Activated T-cell treated with anti-CD3 and anti-CD28 coated beads, Interleukin-2, amount 50 U/mL, for 4 hours (primary cell): ENCODE results near the gene SLC22A14. TPM values are rescaled to one million over a fixed set of nuclear protein-coding genes. Genes with fewer than 3 reads are reported as not detected.

Experiments used
- ATAC-seq, 2 donors: fragments of 200-7000 bp; cut with Tn5 transposase; one replicate each; pipeline ENCODE4 v1.10.0; 2021
- DNase-seq: peaks from one replicate; pipeline ENCODE4 v3.0.0-alpha.2; 2020
- H3K27me3 Mint-ChIP-seq: one replicate; pipeline ENCODE4 v1.8.0; 2021; ENCODE audit warnings: low read depth, mixed read lengths
- H3K36me3 Mint-ChIP-seq: one replicate; pipeline ENCODE4 v1.8.0; 2022; ENCODE audit warnings: mixed read lengths; ENCODE audit not compliant: insufficient read depth
- H3K4me1 Mint-ChIP-seq: one replicate; pipeline ENCODE4 v1.8.0; 2021; ENCODE audit warnings: low read depth, mixed read lengths
- H3K4me3 Mint-ChIP-seq: one replicate; pipeline ENCODE4 v1.8.0; 2021; ENCODE audit warnings: mild to moderate bottlenecking, moderate library complexity, mixed read lengths
- H3K9me3 Mint-ChIP-seq: one replicate; pipeline ENCODE4 v1.8.0; 2021; ENCODE audit warnings: mixed read lengths
- total RNA-seq, 3 donors: library from RNA; stranded (reverse); gene quantifications; one replicate each; pipeline ENCODE4 v1.2.1, GENCODE V29; 2021

Gene SLC22A14
- total RNA-seq, 3 donors from 2014 or later: not detected

DNA sequence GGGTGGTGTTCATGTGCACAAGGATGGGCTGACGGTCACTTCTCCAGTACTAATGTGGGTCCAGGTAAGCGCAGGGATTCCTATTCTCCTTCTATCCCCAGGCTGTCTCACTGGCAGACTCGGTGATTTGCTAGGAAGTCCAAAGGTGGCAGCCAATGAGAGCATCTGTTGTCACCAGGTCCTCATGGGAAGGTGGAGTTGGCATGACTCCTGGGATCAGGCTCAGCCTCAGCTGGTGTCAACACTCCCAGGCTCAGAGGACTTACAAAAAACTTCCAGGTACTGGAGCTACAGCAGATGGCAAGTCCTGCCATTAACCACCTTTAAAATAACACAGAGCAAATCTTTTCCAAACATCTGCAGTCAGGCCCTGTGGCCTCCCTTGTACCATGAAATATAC is 78.3 kb downstream of the SLC22A14 start:
- Mint-ChIP-seq H3K27me3 (no peaks in the 10 kb centered on the region), H3K4me1 (peaks cover 9% of the 10 kb centered on the region), H3K36me3 (no peaks in the 10 kb centered on the region), H3K4me3 (no peak overlapping the region), H3K9me3 (no peaks in the 10 kb centered on the region)
- no peak for DNase-seq
- no peak for ATAC-seq

DNA sequence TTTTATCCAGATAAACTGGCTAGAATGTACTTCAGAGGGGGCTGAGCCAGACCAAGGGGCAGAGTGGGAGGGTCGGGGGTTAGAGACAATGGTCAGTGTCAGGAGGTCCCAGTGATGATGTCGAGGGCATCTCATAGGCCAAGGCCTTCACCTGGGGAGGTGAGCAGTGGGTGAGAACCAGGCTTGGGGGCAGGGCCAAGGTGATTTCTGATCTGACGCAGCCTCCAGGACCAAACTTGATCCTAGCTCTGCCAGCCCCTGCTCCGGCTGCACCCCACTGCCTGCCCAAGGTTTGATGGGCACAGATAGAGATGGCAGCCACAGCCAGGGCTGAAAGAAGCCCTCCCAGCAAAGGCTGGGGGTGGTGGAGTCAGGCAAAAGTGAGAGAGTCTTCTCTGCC is 79.4 kb downstream of the SLC22A14 start:
- Mint-ChIP-seq H3K4me3 (no peak overlapping the region), H3K27me3 (no peaks in the 10 kb centered on the region)
- no peak for ATAC-seq

DNA sequence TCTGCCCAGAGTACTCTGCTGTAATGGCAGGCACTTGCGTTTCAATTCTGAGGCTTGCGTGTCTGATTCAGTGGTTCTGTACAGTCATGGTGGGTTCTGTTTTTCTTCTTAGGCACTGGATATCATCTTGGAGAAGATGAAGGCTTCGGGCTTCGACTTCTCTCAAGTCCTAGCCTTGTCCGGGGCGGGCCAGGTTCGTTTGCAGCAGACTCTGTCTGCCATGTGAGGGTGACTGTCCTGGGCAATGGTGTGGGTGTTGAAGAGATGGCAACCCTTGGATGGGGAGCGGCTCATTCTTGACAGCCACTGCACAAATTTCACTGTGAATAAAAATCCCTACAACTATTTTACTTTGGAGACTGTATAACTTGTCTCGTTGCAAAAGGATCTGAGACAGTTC is 80.7 kb downstream of the SLC22A14 start:
- DNase-seq: no peak
- H3K9me3 Mint-ChIP-seq: no peaks in the 10 kb centered on the region
- peaks cover 1% of the 10 kb centered on the region for H3K36me3 Mint-ChIP-seq

More for the DNA sequence above, 79.4 kb downstream of the SLC22A14 start:
- H3K4me1 Mint-ChIP-seq: peaks cover 9% of the 10 kb centered on the region
- no peaks in the 10 kb centered on the region for H3K9me3 Mint-ChIP-seq
- no peak for DNase-seq
- no peaks in the 10 kb centered on the region for H3K36me3 Mint-ChIP-seq

DNA sequence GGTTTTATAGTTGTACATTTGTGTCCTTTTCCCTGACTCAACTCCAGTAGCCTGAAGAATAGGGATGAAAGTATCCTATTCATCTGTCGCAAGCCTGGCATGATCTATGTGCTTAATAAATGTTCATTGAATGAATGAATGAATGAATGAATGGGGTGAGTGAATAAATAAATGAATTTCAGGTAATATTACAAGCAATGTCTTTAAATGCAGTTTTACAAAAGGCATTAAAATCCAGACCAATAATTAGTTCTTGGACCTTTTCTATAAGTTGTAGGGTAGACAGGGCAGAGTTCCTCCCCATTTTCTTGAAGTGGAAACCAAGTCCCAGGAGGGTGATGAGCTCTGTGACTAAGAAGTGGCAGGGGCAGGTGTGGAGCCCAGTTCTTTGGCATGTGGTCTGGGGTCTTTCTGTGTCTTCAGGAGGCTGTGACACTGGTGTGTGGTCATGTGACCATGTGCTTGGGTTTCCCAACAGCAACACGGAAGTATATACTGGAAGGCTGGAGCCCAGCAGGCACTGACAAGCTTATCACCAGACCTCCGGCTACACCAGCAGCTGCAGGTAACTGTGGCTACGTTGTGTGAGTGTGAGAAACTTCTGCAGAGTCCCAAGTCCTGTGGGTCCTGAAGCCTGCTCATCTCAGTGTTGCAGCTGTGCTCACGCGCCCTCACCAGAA is 82.8 kb downstream of the SLC22A14 start:
- Mint-ChIP-seq H3K9me3 (peaks cover 5% of the 10 kb centered on the region), H3K27me3 (no peaks in the 10 kb centered on the region), H3K4me1 (peaks cover 9% of the 10 kb centered on the region), H3K36me3 (peaks cover 1% of the 10 kb centered on the region), H3K4me3 (no peak overlapping the region)
- no peak for DNase-seq
- no peak for ATAC-seq

More for the DNA sequence above, 80.7 kb downstream of the SLC22A14 start:
- H3K27me3 Mint-ChIP-seq: no peaks in the 10 kb centered on the region
- ATAC-seq: no peak
- no peak overlapping the region for H3K4me3 Mint-ChIP-seq
- H3K4me1 Mint-ChIP-seq: peaks cover 9% of the 10 kb centered on the region

DNA sequence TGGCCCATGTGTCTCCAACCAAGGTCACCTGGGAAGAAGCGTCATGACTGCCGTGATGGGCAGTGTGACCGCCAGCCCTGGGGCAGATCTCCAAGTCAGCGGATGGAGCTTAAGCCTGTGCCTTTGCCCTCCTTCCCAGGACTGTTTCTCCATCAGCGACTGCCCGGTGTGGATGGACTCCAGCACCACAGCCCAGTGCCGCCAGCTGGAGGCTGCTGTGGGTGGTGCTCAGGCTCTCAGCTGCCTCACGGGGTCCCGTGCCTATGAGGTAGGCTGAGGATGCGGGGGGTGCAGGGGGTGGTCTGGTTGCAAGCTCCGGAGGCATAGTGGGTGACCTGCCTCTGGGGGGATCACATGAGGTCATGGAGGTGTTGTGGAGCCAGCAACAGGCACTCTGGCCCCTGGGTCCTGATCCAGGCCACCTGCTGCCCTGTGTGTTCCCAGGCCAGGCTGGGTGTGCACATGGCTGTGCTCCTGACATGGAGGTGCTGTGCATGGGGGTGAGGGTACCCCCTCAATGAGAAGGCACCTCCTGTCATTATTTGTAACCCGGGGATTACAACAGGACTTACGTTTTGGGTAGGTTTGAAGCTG is 83.5 kb downstream of the SLC22A14 start:
- no peak for DNase-seq
- Mint-ChIP-seq H3K4me1 (peaks cover 9% of the 10 kb centered on the region), H3K9me3 (peaks cover 5% of the 10 kb centered on the region), H3K36me3 (peaks cover 1% of the 10 kb centered on the region), H3K27me3 (no peaks in the 10 kb centered on the region), H3K4me3 (no peak overlapping the region)
- ATAC-seq: no peak

DNA sequence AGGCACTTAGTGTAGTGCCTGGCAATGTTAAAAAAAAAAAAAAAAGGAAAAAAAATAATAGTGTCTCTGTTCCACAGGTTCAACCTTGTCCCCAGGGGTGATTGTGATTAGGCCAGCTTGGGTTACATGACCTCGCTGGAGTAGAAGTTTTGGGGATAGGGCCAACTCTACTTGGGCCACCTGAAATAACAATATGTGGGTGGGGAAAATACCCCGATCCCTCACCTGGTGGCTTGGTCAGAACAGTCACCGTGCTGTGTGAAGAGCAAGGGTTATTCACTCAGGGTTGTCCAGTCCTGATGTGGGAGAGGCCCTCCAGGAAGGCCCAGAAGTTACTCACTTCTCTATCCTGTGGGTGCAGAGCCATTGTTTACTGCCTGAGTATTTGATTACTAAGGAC is 84.0 kb downstream of the SLC22A14 start:
- peaks cover 9% of the 10 kb centered on the region for H3K4me1 Mint-ChIP-seq
- no peak overlapping the region for H3K4me3 Mint-ChIP-seq
- DNase-seq (no peak), ATAC-seq (no peak)
- H3K9me3 Mint-ChIP-seq: peaks cover 5% of the 10 kb centered on the region
- peaks cover 1% of the 10 kb centered on the region for H3K36me3 Mint-ChIP-seq
- H3K27me3 Mint-ChIP-seq: no peaks in the 10 kb centered on the region

DNA sequence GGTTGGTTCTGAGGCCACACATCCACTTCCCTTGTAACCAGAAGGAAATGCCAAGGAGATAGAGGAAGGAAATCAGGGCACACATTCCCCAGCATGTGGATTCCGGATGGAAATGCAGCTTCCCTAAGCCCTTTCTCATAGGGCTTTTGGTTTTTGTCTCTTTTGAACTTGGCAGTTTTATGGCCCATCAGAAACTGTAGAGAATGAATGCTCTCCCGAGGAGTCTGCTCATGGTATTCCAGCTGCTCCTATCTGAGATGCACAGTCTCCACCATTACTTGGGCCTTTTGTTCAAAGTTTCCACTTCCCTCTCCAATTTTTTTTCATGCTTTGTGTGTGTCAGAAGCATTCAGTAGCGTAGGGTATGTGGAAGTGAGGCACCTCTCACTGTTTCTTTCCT is 85.7 kb downstream of the SLC22A14 start:
- DNase-seq (no peak), ATAC-seq (no peak)
- Mint-ChIP-seq H3K4me1 (peaks cover 9% of the 10 kb centered on the region), H3K36me3 (peaks cover 1% of the 10 kb centered on the region), H3K9me3 (peaks cover 5% of the 10 kb centered on the region), H3K27me3 (no peaks in the 10 kb centered on the region), H3K4me3 (no peak overlapping the region)

Other genes with a start within 250 kb of the SLC22A14 start
- under 1 TPM; 0.05 to 0.16 (median 0.08) TPM for gene DLEC1, start 243.1 kb upstream of the SLC22A14 start, total RNA-seq
- 10 to 100 TPM; 49.6 to 62.0 (median 60.0) TPM for gene ACAA1, start 145.2 kb upstream of the SLC22A14 start, total RNA-seq
- gene MYD88, start 143.6 kb upstream of the SLC22A14 start, total RNA-seq: 10 to 100 TPM; 35.7 to 45.1 (median 37.7) TPM
- gene OXSR1, start 116.8 kb upstream of the SLC22A14 start, total RNA-seq: 10 to 100 TPM; 45.3 to 47.4 (median 45.5) TPM
- gene SLC22A13, start 16.5 kb upstream of the SLC22A14 start, total RNA-seq: under 1 TPM; 0.27 to 0.53 (median 0.29) TPM
- gene XYLB, start 64.5 kb downstream of the SLC22A14 start, total RNA-seq: 1 to 10 TPM; 4.2 to 6.4 (median 5.9) TPM
- 1 to 10 TPM; 4.5 to 5.5 (median 4.5) TPM for gene ACVR2B, start 171.6 kb downstream of the SLC22A14 start, total RNA-seq
- gene EXOG, start 214.0 kb downstream of the SLC22A14 start, total RNA-seq: 10 to 100 TPM; 18.8 to 22.7 (median 21.7) TPM